H1 (cell line): Measurements from ENCODE around the gene RING1. TPM values are rescaled to one million over a fixed set of nuclear protein-coding genes. Genes with fewer than 3 reads are reported as not detected.

ENCODE experiments used
- CTCF ChIA-PET: fragments of 300-600 bp; sonication (Branson Sonifier 250); formaldehyde crosslinking; loops from one replicate; lab custom pipeline; 2021; ENCODE audit not compliant: partially characterized antibody; lab: Charles Lee
- POLR2A ChIA-PET: fragments of 300-600 bp; sonication (Branson Sonifier 250); formaldehyde crosslinking; loops from one replicate; lab custom pipeline; 2021; ENCODE audit warnings: inconsistent platforms; ENCODE audit not compliant: partially characterized antibody; lab: Charles Lee
- DNase-seq, 2 experiments: peaks; one replicate each; pipeline versions ENCODE4 v3.0.0 to v3.0.0-alpha.2; 2010 to 2022; ENCODE audit warnings: low spot score in 2 of 2, low read depth in 1 of 2, mixed read lengths in 1 of 2
- FAIRE-seq: peaks from 2 replicates; lab custom pipeline; 2011; peaks lifted over from hg19 to GRCh38; lab: Jason Lieb, UNC
- H2AFZ ChIP-seq: 2 replicates; pipeline ENCODE4 v1.8.1; 2012; ENCODE audit warnings: low read length, inconsistent platforms
- H2AK5ac ChIP-seq: 2 replicates; pipeline ENCODE4 v1.6.1; 2013; ENCODE audit warnings: low read depth, low read length
- H2BK120ac ChIP-seq: replicated peaks from 2 replicates; pipeline ENCODE3; 2013; ENCODE audit warnings: low read depth, low read length, inconsistent platforms
- H2BK12ac ChIP-seq: 2 replicates; pipeline ENCODE4 v1.6.1; 2013; ENCODE audit warnings: low read depth, low read length
- H2BK15ac ChIP-seq: 2 replicates; pipeline ENCODE4 v1.6.1; 2013; ENCODE audit warnings: low read length
- H2BK20ac ChIP-seq: 2 replicates; pipeline ENCODE4 v1.6.1; 2013; ENCODE audit warnings: low read length
- H2BK5ac ChIP-seq: 2 replicates; pipeline ENCODE4 v1.6.1; 2013; ENCODE audit warnings: low read depth, low read length
- H3K14ac ChIP-seq: 2 replicates; pipeline ENCODE4 v1.6.1; 2013; ENCODE audit warnings: inconsistent platforms; ENCODE audit not compliant: insufficient read length
- H3K18ac ChIP-seq: 2 replicates; pipeline ENCODE4 v1.6.1; 2013; ENCODE audit warnings: low read length; ENCODE audit errors: extremely low read depth
- H3K23ac ChIP-seq: 2 replicates; pipeline ENCODE4 v1.6.1; 2013; ENCODE audit warnings: inconsistent platforms; ENCODE audit not compliant: insufficient read length
- H3K23me2 ChIP-seq: 2 replicates; pipeline ENCODE4 v1.6.1; 2013; ENCODE audit warnings: low read depth, low read length
- H3K27ac ChIP-seq: 2 replicates; pipeline ENCODE4 v1.6.1; 2011; ENCODE audit warnings: low read depth, low read length, inconsistent platforms
- H3K27me3 ChIP-seq, 4 experiments: replicated peaks in 1 of 4; 1 replicate in 1 of 4; 2 replicates in 3 of 4; pipeline versions ENCODE4 v1.6.1 to v1.8.1; 2011 to 2013; ENCODE audit warnings: low read length in 3 of 4, mild to moderate bottlenecking in 3 of 4, inconsistent platforms in 2 of 4, mixed read lengths in 2 of 4, moderate library complexity in 1 of 4; ENCODE audit not compliant: control insufficient read depth in 3 of 4, insufficient read depth in 3 of 4; ENCODE audit errors: extremely low read depth in 1 of 4
- H3K36me3 ChIP-seq, 4 experiments: 2 replicates each; pipeline versions ENCODE4 v1.6.1 to v1.8.1; 2011 to 2013; ENCODE audit warnings: mild to moderate bottlenecking in 4 of 4, low read length in 3 of 4, moderate library complexity in 2 of 4, control low read depth in 1 of 4, inconsistent platforms in 1 of 4; ENCODE audit not compliant: insufficient read depth in 4 of 4, control insufficient read depth in 2 of 4
- H3K4ac ChIP-seq: replicated peaks from 2 replicates; pipeline ENCODE3; 2013; ENCODE audit warnings: low read length, low read depth, mixed read lengths, inconsistent platforms; ENCODE audit not compliant: insufficient read length
- H3K4me1 ChIP-seq, 4 experiments: replicated peaks in 1 of 4; 1 replicate in 1 of 4; 2 replicates in 3 of 4; pipeline versions ENCODE4 v1.6.1 to v1.8.1; 2011 to 2013; ENCODE audit warnings: low read length in 3 of 4, inconsistent platforms in 2 of 4, mixed read lengths in 1 of 4; ENCODE audit not compliant: insufficient read depth in 4 of 4, control insufficient read depth in 3 of 4
- H3K4me2 ChIP-seq, 2 experiments: 2 replicates each; pipeline versions ENCODE4 v1.6.1 to v1.8.1; 2011 to 2013; ENCODE audit warnings: low read depth in 2 of 2, low read length in 2 of 2, control low read depth in 1 of 2, inconsistent platforms in 1 of 2, mild to moderate bottlenecking in 1 of 2; ENCODE audit not compliant: insufficient read depth in 1 of 2
- H3K4me3 ChIP-seq, 4 experiments: fragments of 200-600, 300-600 bp in 1 of 4; sonication (generic), shearing (Covaris generic), sonication (Bioruptor Twin) in 1 of 4; 2 replicates each; pipeline versions ENCODE4 v1.5.1 to v1.8.1; 2011 to 2016; ENCODE audit warnings: low read length in 4 of 4, low read depth in 3 of 4, control low read depth in 2 of 4, inconsistent platforms in 2 of 4, mild to moderate bottlenecking in 2 of 4, mixed read lengths in 1 of 4, moderate library complexity in 1 of 4; ENCODE audit not compliant: insufficient read depth in 2 of 4; ENCODE audit errors: extremely low read depth in 1 of 4
- H3K56ac ChIP-seq: replicated peaks from 2 replicates; pipeline ENCODE3; 2013; ENCODE audit warnings: low read depth, mild to moderate bottlenecking, mixed read lengths, low read length, inconsistent platforms; ENCODE audit not compliant: insufficient read length
- H3K79me1 ChIP-seq: 2 replicates; pipeline ENCODE4 v1.6.1; 2013; ENCODE audit warnings: low read depth, low read length, control low read depth
- H3K79me2 ChIP-seq, 2 experiments: 2 replicates each; pipeline versions ENCODE4 v1.6.1 to v1.8.1; 2012 to 2013; ENCODE audit warnings: low read length in 2 of 2, mild to moderate bottlenecking in 2 of 2, inconsistent platforms in 1 of 2; ENCODE audit not compliant: insufficient read depth in 2 of 2, control insufficient read depth in 1 of 2
- H3K9ac ChIP-seq, 4 experiments: replicated peaks in 1 of 4; 1 replicate in 1 of 4; 2 replicates in 3 of 4; pipeline versions ENCODE4 v1.6.1 to v1.8.1; 2011 to 2013; ENCODE audit warnings: low read depth in 3 of 4, low read length in 3 of 4, control low read depth in 2 of 4, mild to moderate bottlenecking in 2 of 4, moderate library complexity in 2 of 4, inconsistent platforms in 1 of 4; ENCODE audit errors: extremely low read depth in 1 of 4
- H3K9me3 ChIP-seq, 2 experiments: 2 replicates each; pipeline versions ENCODE4 v1.6.1 to v1.8.1; 2012 to 2013; ENCODE audit warnings: mild to moderate bottlenecking in 2 of 2, moderate library complexity in 2 of 2, control low read depth in 1 of 2, inconsistent platforms in 1 of 2, low read depth in 1 of 2, low read length in 1 of 2, mixed read lengths in 1 of 2; ENCODE audit not compliant: insufficient read depth in 2 of 2
- H4K20me1 ChIP-seq, 2 experiments: replicated peaks in 1 of 2; 2 replicates each; pipeline versions ENCODE3 to v1.8.1; 2011 to 2013; ENCODE audit warnings: inconsistent platforms in 2 of 2, low read length in 2 of 2, mild to moderate bottlenecking in 1 of 2; ENCODE audit not compliant: insufficient read depth in 2 of 2, control insufficient read depth in 1 of 2
- H4K5ac ChIP-seq: 2 replicates; pipeline ENCODE4 v1.6.1; 2013; ENCODE audit warnings: low read length, low read depth, mixed read lengths, inconsistent platforms; ENCODE audit not compliant: insufficient read length
- H4K8ac ChIP-seq: 2 replicates; pipeline ENCODE4 v1.8.0; 2013; ENCODE audit warnings: mild to moderate bottlenecking, moderate library complexity, low read length, inconsistent platforms; ENCODE audit not compliant: insufficient read depth; ENCODE audit errors: extremely low read depth
- H4K91ac ChIP-seq: replicated peaks from 2 replicates; pipeline ENCODE3; 2013; ENCODE audit warnings: low read length, mixed read lengths, inconsistent platforms; ENCODE audit not compliant: insufficient read length
- CBX5 ChIP-seq: fragments of 300-800, 300-1000 bp; sonication (generic); IDR thresholded peaks from 2 replicates; pipeline ENCODE4 v1.7.1; 2016; ENCODE audit warnings: antibody characterized with exemption, low read length, low read depth
- EP300 ChIP-seq, 2 experiments: IDR thresholded peaks; 1 replicate in 1 of 2; 2 replicates in 1 of 2; pipeline ENCODE4 v1.6.1; 2011 to 2012; ENCODE audit warnings: low read depth in 2 of 2, low read length in 2 of 2, mild to moderate bottlenecking in 2 of 2, borderline replicate concordance in 1 of 2, inconsistent platforms in 1 of 2, moderate library complexity in 1 of 2
- FOSL1 ChIP-seq: IDR thresholded peaks from 2 replicates; pipeline ENCODE4 v1.6.1; 2011; ENCODE audit warnings: mild to moderate bottlenecking, low read depth, low read length, moderate library complexity; ENCODE audit not compliant: insufficient read depth
- GABPA ChIP-seq: IDR thresholded peaks from 2 replicates; pipeline ENCODE4 v1.6.1; 2011; ENCODE audit warnings: mild to moderate bottlenecking, low read length, moderate library complexity, borderline replicate concordance; ENCODE audit not compliant: insufficient read depth
- GTF2F1 ChIP-seq: IDR thresholded peaks from 2 replicates; pipeline ENCODE4 v1.6.1; 2012; ENCODE audit warnings: low read depth, low read length, improper control_type of control experiment, borderline replicate concordance
- NANOG ChIP-seq: IDR thresholded peaks from 2 replicates; pipeline ENCODE4 v1.6.1; 2011; ENCODE audit warnings: low read length, low read depth, mild to moderate bottlenecking, inconsistent platforms; ENCODE audit not compliant: insufficient read depth, poor library complexity, severe bottlenecking
- POLR2A ChIP-seq, 2 experiments: IDR thresholded peaks; 1 replicate in 1 of 2; 2 replicates in 1 of 2; pipeline ENCODE4 v1.6.1; 2011; ENCODE audit warnings: low read depth in 2 of 2, low read length in 2 of 2, mild to moderate bottlenecking in 2 of 2; ENCODE audit errors: control extremely low read depth in 1 of 2
- POLR2AphosphoS5 ChIP-seq: IDR thresholded peaks from 2 replicates; pipeline ENCODE4 v1.6.1; 2011; ENCODE audit warnings: low read depth, low read length
- RAD21 ChIP-seq, 2 experiments: IDR thresholded peaks in 1 of 2; conservative IDR thresholded peaks in 1 of 2; 2 replicates each; pipeline ENCODE4 v1.6.1; 2011; ENCODE audit warnings: low read depth in 2 of 2, low read length in 2 of 2, improper control_type of control experiment in 1 of 2, inconsistent platforms in 1 of 2, mild to moderate bottlenecking in 1 of 2, moderate library complexity in 1 of 2
- SAP30 ChIP-seq: fragments of 300-600 bp; sonication (generic); IDR thresholded peaks from 2 replicates; pipeline ENCODE4 v1.7.1; 2012; ENCODE audit warnings: low read length, moderate library complexity, mild to moderate bottlenecking, inconsistent platforms; ENCODE audit not compliant: insufficient read depth, insufficient replicate concordance
- SIN3A ChIP-seq, 2 experiments: IDR thresholded peaks in 1 of 2; conservative IDR thresholded peaks in 1 of 2; 2 replicates each; pipeline ENCODE4 v1.6.1; 2011 to 2012; ENCODE audit warnings: low read length in 2 of 2, improper control_type of control experiment in 1 of 2, low read depth in 1 of 2, mild to moderate bottlenecking in 1 of 2
- SP1 ChIP-seq: IDR thresholded peaks from 2 replicates; pipeline ENCODE4 v1.6.1; 2011; ENCODE audit warnings: low read depth, low read length
- YY1 ChIP-seq: IDR thresholded peaks from 2 replicates; pipeline ENCODE4 v1.6.1; 2011; ENCODE audit warnings: low read depth, mild to moderate bottlenecking, low read length
- ZNF274 ChIP-seq: IDR thresholded peaks from 2 replicates; pipeline ENCODE4 v1.7.0; 2012; ENCODE audit warnings: low read length, borderline replicate concordance; ENCODE audit errors: extremely low read depth
- WGBS, 2 experiments: shearing (Covaris generic) in 1 of 2; methylation state at CpG; one replicate each; pipeline versions ENCODE4 v1.1.6 to v1.1.7; 2013 to 2015; ENCODE audit warnings: low lambda C conversion rate in 2 of 2, mixed read lengths in 2 of 2, inconsistent platforms in 1 of 2, low coverage in 1 of 2, missing lambda C conversion rate in 1 of 2; ENCODE audit not compliant: insufficient replicate concordance in 2 of 2, insufficient coverage in 1 of 2, insufficient read length in 1 of 2; ENCODE audit errors: extremely low coverage in 1 of 2, missing lambda C conversion rate in 1 of 2; 5-methylcytosine and 5-hydroxymethylcytosine counted together
- polyA plus RNA-seq, 7 experiments: library from polyadenylated mRNA; depleted of rRNA in 3 of 7; stranded (reverse) in 5 of 7; unstranded in 2 of 7; fragments of >200 nt in 5 of 7; fragments of 200-250 nt in 2 of 7; gene quantifications; 1 replicate in 5 of 7; 2 replicates in 1 of 7; 4 replicates in 1 of 7; pipeline versions ENCODE4 v1.2.1 to v1.2.3, GENCODE V29; 2011 to 2013; ENCODE audit warnings: missing spikeins in 2 of 7, mixed read lengths in 2 of 7
- total RNA-seq: library from RNA; stranded (reverse); fragmentation: NEBNext Ultra II Directional; extraction: Animal tissue kit (Norgen Biotek cat#: 25700); gene quantifications from 2 replicates; pipeline ENCODE4 v1.2.1, GENCODE V29; 2021

Gene RING1
- total and polyA plus RNA-seq, 2 of the 8 experiments (the other 6 are each of a cell fraction or from before 2014, with no cell fraction given), result 16.4 to 26.0 TPM

DNA sequence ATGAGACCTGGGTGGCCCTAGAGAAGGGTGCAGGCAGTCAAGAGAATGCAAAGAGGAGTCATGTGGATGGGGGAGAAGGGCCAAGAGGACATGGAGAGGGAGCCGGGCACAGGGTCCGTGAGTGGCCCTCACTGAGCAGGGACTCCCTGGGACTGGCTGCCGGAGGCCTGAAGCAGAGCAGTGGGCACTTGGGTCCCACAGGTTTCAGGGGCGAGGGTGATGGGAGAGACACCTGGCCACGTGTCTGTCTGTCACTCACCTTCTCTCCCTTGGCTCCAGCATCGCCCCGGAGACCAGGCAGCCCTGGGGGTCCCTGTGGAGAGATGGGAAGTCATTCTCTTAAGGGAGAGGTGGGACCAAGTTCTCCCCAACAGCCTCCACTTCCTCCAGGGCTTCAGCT is 41.5 kb upstream of the RING1 start:
- no peaks in the 10 kb centered on the region for H4K20me1 ChIP-seq
- CTCF ChIA-PET, result interaction anchor here (2.4 kb wide), 1 partner anchor 19 kb away, joined by 6 read pairs; no protein-coding TSS in a partner anchor
- H3K4me2 ChIP-seq, result no peak overlapping the region
- DNase-seq, result no peak
- WGBS, 2 experiments, result 96% methylated on average over 5 of the region's 7 CpGs; no CpG with 5 or more reads in 1 of the 2 experiments
- no peak overlapping the region for H2BK15ac ChIP-seq
- POLR2A ChIA-PET, result no interaction called here
- peaks cover 0 to 4% (median 1%) of the 10 kb centered on the region in 4 experiments; a peak in 5 of 7 replicates for H3K4me1 ChIP-seq
- no peak overlapping the region for H3K14ac ChIP-seq
- no peak overlapping the region for H2BK5ac ChIP-seq
- FAIRE-seq, result no peak
- H3K56ac ChIP-seq, result no peak overlapping the region
- H2BK20ac ChIP-seq, result no peak overlapping the region
- no peaks in the 10 kb centered on the region for H3K36me3 ChIP-seq
- peaks cover 0 to 7% (median 2%) of the 10 kb centered on the region in 4 experiments; a peak in 4 of 7 replicates for H3K27me3 ChIP-seq
- H2BK120ac ChIP-seq, result no peak overlapping the region
- H3K18ac ChIP-seq, result no peak overlapping the region
- no peak overlapping the region for H3K23ac ChIP-seq
- H3K79me1 ChIP-seq, result no peaks in the 10 kb centered on the region
- H2AK5ac ChIP-seq, result no peak overlapping the region
- H3K4me3 ChIP-seq, result no peak overlapping the region
- H3K9me3 ChIP-seq, result no peaks in the 10 kb centered on the region
- H4K91ac ChIP-seq, result no peak overlapping the region
- H2AFZ ChIP-seq, result no peak overlapping the region
- H4K5ac ChIP-seq, result no peak overlapping the region
- no peak overlapping the region for H3K9ac ChIP-seq
- H3K23me2 ChIP-seq, result peaks cover 4% of the 10 kb centered on the region; the same call in 1 of the 2 replicates
- H2BK12ac ChIP-seq, result no peak overlapping the region
- H3K27ac ChIP-seq, result no peak overlapping the region
- no peak overlapping the region for H4K8ac ChIP-seq
- H3K4ac ChIP-seq, result peak overlapping the region; percentile 51
- H3K79me2 ChIP-seq, result no peaks in the 10 kb centered on the region
- TF ChIP-seq POLR2A (IDR thresholded peaks at IDR 0.05; ENCODE audit: control extremely low read depth in 1 of 2, low read depth in 2 of 2, low read length in 2 of 2) (no peak), SAP30 (no peak), CBX5 (no peak), FOSL1 (no peak), RAD21 (IDR thresholded peaks at IDR 0.05 in 1 of 2, conservative IDR thresholded peaks at IDR 0.05 in 1 of 2; ENCODE audit: low read depth in 2 of 2, low read length in 2 of 2) (no peak), NANOG (no peak), SP1 (no peak), GABPA (no peak), SIN3A (conservative IDR thresholded peaks at IDR 0.05 in 1 of 2, IDR thresholded peaks at IDR 0.05 in 1 of 2; ENCODE audit: low read depth in 1 of 2, low read length in 2 of 2) (no peak), YY1 (no peak), POLR2AphosphoS5 (no peak), GTF2F1 (no peak), EP300 (IDR thresholded peaks at IDR 0.05; ENCODE audit: borderline replicate concordance in 1 of 2, low read depth in 2 of 2, low read length in 2 of 2) (no peak), ZNF274 (no peak)
